ENCODE data around the gene BEST4. TPM values are rescaled to one million over a fixed set of nuclear protein-coding genes. Genes with fewer than 3 reads are reported as not detected.

Gene BEST4
- total RNA-seq, 2 donors from 2014 or later: 4.1 TPM; not detected in 1

GRCh38 chr1:44821240-44821715 is 33.3 kb upstream of the BEST4 start:
- H3K36me3 ChIP-seq: no peaks in the 10 kb centered on the region
- no peaks in the 10 kb centered on the region for H3K27me3 ChIP-seq (replicated peaks; ENCODE audit: insufficient read depth)
- no peak for TF ChIP-seq CTCF (IDR thresholded peaks at IDR 0.05)
- no peak for ATAC-seq (ENCODE audit: insufficient number of reproducible peaks, low FRiP score, low read depth)
- H3K4me3 ChIP-seq: no peak overlapping the region
- peaks cover 3 to 32% of the 10 kb centered on the region in 2 donors for H3K4me1 ChIP-seq (ENCODE audit: control insufficient read depth in 1 of 2, low read depth in 2 of 2)
- H3K27ac ChIP-seq: peak overlapping the region; percentile 91 to 97
- no peaks in the 10 kb centered on the region for H3K9me3 ChIP-seq
- no peak for DNase-seq (ENCODE audit: low spot score)

- Histone ChIP-seq H3K27me3 (replicated peaks; ENCODE audit: insufficient read depth) (no peaks in the 10 kb centered on the region), H3K36me3 (no peaks in the 10 kb centered on the region), H3K4me3 (peak overlapping the region; percentile 77), H3K4me1 (ENCODE audit: control insufficient read depth in 1 of 2, low read depth in 2 of 2) (peaks cover 3 to 32% of the 10 kb centered on the region in 2 donors), H3K27ac (peak overlapping the region; percentile 91 to 97), H3K9me3 (no peaks in the 10 kb centered on the region)
- no peak for TF ChIP-seq CTCF (IDR thresholded peaks at IDR 0.05)
- no peak for DNase-seq (ENCODE audit: low spot score)
- ATAC-seq (ENCODE audit: insufficient number of reproducible peaks, low FRiP score, low read depth): no peak
Measured at GRCh38 chr1:44820328-44821239, 32.6 kb upstream of the BEST4 start.

- no peaks in the 10 kb centered on the region for H3K9me3 ChIP-seq
- H3K27me3 ChIP-seq (replicated peaks; ENCODE audit: insufficient read depth): no peaks in the 10 kb centered on the region
- no peak for TF ChIP-seq CTCF (IDR thresholded peaks at IDR 0.05)
- DNase-seq (ENCODE audit: low spot score) (no peak), ATAC-seq (ENCODE audit: insufficient number of reproducible peaks, low FRiP score, low read depth) (peak; percentile 68)
- H3K4me1 ChIP-seq (ENCODE audit: control insufficient read depth in 1 of 2, low read depth in 2 of 2): peaks cover 3 to 32% of the 10 kb centered on the region in 2 donors
- no peaks in the 10 kb centered on the region for H3K36me3 ChIP-seq
- peak overlapping the region; percentile 91 to 97 for H3K27ac ChIP-seq
- H3K4me3 ChIP-seq: peak overlapping the region; percentile 77
Measured at GRCh38 chr1:44819608-44820327, 31.8 kb upstream of the BEST4 start.

GRCh38 chr1:44819196-44819607 is 31.2 kb upstream of the BEST4 start:
- H3K9me3 ChIP-seq: no peaks in the 10 kb centered on the region
- ATAC-seq (ENCODE audit: insufficient number of reproducible peaks, low FRiP score, low read depth): no peak
- H3K27me3 ChIP-seq (replicated peaks; ENCODE audit: insufficient read depth): no peaks in the 10 kb centered on the region
- H3K4me3 ChIP-seq: peak overlapping the region; percentile 77
- H3K36me3 ChIP-seq: no peaks in the 10 kb centered on the region
- peaks cover 3 to 32% of the 10 kb centered on the region in 2 donors for H3K4me1 ChIP-seq (ENCODE audit: control insufficient read depth in 1 of 2, low read depth in 2 of 2)
- DNase-seq (ENCODE audit: low spot score): no peak
- no peak for TF ChIP-seq CTCF (IDR thresholded peaks at IDR 0.05)
- H3K27ac ChIP-seq: peak overlapping the region; percentile 91 to 97
